GM19463 (cell line): ENCODE data around the gene NINL.
"Not testable (repeated sequence)": the region's sequence is repeated elsewhere in the genome, so short reads cannot be mapped to it uniquely, and the experiment has no call there.

ENCODE experiments used
- ATAC-seq: cut with Tn5 transposase; IDR thresholded peaks from one replicate; pipeline ENCODE4 v1.9.1; 2021; ENCODE audit warnings: mild to moderate bottlenecking, moderate library complexity; ENCODE audit not compliant: unreplicated experiment

NINL gene

GRCh38 chr20:25561771-25562170, 23.6 kb downstream of the NINL start:
- ATAC-seq, result not testable (repeated sequence)

- ATAC-seq, result no peak
Observed at GRCh38 chr20:25553819-25554296, 31.5 kb downstream of the NINL start.

- ATAC-seq, result no peak
Observed at GRCh38 chr20:25552977-25553376, 32.4 kb downstream of the NINL start.

- ATAC-seq, result no peak
Observed at GRCh38 chr20:25551413-25552215, 33.7 kb downstream of the NINL start.

- not testable (repeated sequence) for ATAC-seq
Observed at GRCh38 chr20:25550645-25551337, 34.5 kb downstream of the NINL start.

GRCh38 chr20:25549843-25550477, 35.4 kb downstream of the NINL start:
- no peak for ATAC-seq

- no peak for ATAC-seq
Observed at GRCh38 chr20:25549172-25549773, 36.1 kb downstream of the NINL start.

- ATAC-seq, result no peak
Observed at GRCh38 chr20:25548613-25549086, 36.7 kb downstream of the NINL start.

GRCh38 chr20:25547999-25548398, 37.3 kb downstream of the NINL start:
- no peak for ATAC-seq

GRCh38 chr20:25547063-25547462, 38.3 kb downstream of the NINL start:
- no peak for ATAC-seq

GRCh38 chr20:25546048-25546447, 39.3 kb downstream of the NINL start:
- ATAC-seq, result no peak

GRCh38 chr20:25545171-25545570, 40.2 kb downstream of the NINL start:
- ATAC-seq, result no peak

GRCh38 chr20:25544734-25545133, 40.6 kb downstream of the NINL start:
- no peak for ATAC-seq

- ATAC-seq, result no peak
Observed at GRCh38 chr20:25544311-25544710, 41.0 kb downstream of the NINL start.

GRCh38 chr20:25543068-25543467, 42.3 kb downstream of the NINL start:
- ATAC-seq, result no peak

- no peak for ATAC-seq
Observed at GRCh38 chr20:25541676-25542075, 43.7 kb downstream of the NINL start.

- peak; percentile 43 for ATAC-seq
Observed at GRCh38 chr20:25539742-25540672, 45.3 kb downstream of the NINL start.

GRCh38 chr20:25538838-25539665, 46.3 kb downstream of the NINL start:
- ATAC-seq, result peak; percentile 79

- ATAC-seq, result no peak
Observed at GRCh38 chr20:25537890-25538289, 47.4 kb downstream of the NINL start.
